Adipocyte (in vitro differentiated cells): ENCODE data around the gene GALNT8.

Experiments
- DNase-seq: peaks from one replicate; pipeline ENCODE4 v3.0.0-alpha.2; 2015; ENCODE audit warnings: low read depth
- H3K27me3 ChIP-seq: replicated peaks from 2 replicates; pipeline ENCODE4 v1.7.0; 2013; ENCODE audit warnings: mild to moderate bottlenecking, low read length, moderate library complexity; ENCODE audit not compliant: control insufficient read depth, insufficient read depth
- H3K36me3 ChIP-seq: 2 replicates; pipeline ENCODE4 v1.7.0; 2013; ENCODE audit warnings: low read length, mild to moderate bottlenecking, moderate library complexity; ENCODE audit not compliant: control insufficient read depth, insufficient read depth, severe bottlenecking
- H3K4me1 ChIP-seq: 2 replicates; pipeline ENCODE4 v1.7.0; 2013; ENCODE audit warnings: mild to moderate bottlenecking, low read length, moderate library complexity; ENCODE audit not compliant: control insufficient read depth, insufficient read depth
- H3K4me3 ChIP-seq: 2 replicates; pipeline ENCODE4 v1.7.0; 2013; ENCODE audit warnings: mild to moderate bottlenecking, low read length, moderate library complexity
- H3K9ac ChIP-seq: 2 replicates; pipeline ENCODE4 v1.7.0; 2013; ENCODE audit warnings: mild to moderate bottlenecking, low read length, moderate library complexity
- H3K9me3 ChIP-seq: 2 replicates; pipeline ENCODE4 v1.7.0; 2013; ENCODE audit warnings: mild to moderate bottlenecking, low read length, moderate library complexity; ENCODE audit not compliant: control insufficient read depth

Gene GALNT8

DNA sequence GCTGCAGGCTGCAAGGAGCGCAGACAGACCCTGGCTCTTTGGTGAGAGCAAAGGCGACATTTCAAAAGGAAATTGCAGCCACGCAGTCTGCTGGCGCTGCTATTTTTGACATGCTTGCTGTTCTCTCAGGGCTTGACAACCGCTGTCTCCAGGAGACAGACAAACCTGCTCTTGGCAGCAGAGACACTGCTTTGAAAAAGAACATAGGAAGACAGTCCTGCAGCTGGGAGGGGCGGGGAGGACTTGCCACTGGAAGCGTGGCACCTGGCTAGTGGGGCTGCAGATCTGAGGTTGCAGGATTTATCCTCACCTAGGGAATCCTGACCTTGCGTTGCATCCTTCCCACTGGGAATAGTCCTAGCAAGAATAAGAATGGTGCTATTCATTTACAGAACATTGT is 97.7 kb downstream of the GALNT8 start:
- Histone ChIP-seq H3K9ac (no peak overlapping the region), H3K36me3 (no peaks in the 10 kb centered on the region), H3K4me3 (no peak overlapping the region), H3K27me3 (peaks cover 35% of the 10 kb centered on the region), H3K4me1 (no peaks in the 10 kb centered on the region), H3K9me3 (no peaks in the 10 kb centered on the region)
- no peak for DNase-seq

GRCh38 chr12:4819654-4820053 is 99.5 kb downstream of the GALNT8 start:
- Histone ChIP-seq H3K9me3 (no peaks in the 10 kb centered on the region), H3K9ac (no peak overlapping the region), H3K36me3 (no peaks in the 10 kb centered on the region), H3K4me3 (no peak overlapping the region), H3K4me1 (peaks cover 6% of the 10 kb centered on the region), H3K27me3 (peaks cover 22% of the 10 kb centered on the region)
- DNase-seq, result no peak

GRCh38 chr12:4820971-4821370 is 100.8 kb downstream of the GALNT8 start:
- peaks cover 10% of the 10 kb centered on the region for H3K27me3 ChIP-seq
- H3K9ac ChIP-seq, result no peak overlapping the region
- H3K36me3 ChIP-seq, result no peaks in the 10 kb centered on the region
- no peaks in the 10 kb centered on the region for H3K9me3 ChIP-seq
- no peak for DNase-seq
- no peak overlapping the region for H3K4me3 ChIP-seq
- peaks cover 6% of the 10 kb centered on the region for H3K4me1 ChIP-seq
